Mucosa of descending colon (tissue), 3 donors: Measurements from ENCODE around the gene DNAJB8. TPM values are rescaled to one million over a fixed set of nuclear protein-coding genes. Genes with fewer than 3 reads are reported as not detected.

Source experiments
- ATAC-seq: fragments of 200-7000 bp; cut with Tn5 transposase; one replicate; pipeline ENCODE4 v1.9.1; 2020; ENCODE audit warnings: mild to moderate bottlenecking, moderate library complexity
- DNase-seq, 3 donors: peaks; one replicate each; pipeline ENCODE4 v3.0.0-alpha.2; 2020
- H3K36me3 ChIP-seq: fragments of 200-600 bp; one replicate; pipeline ENCODE4 v1.8.0; 2021; ENCODE audit warnings: low read depth, mild to moderate bottlenecking
- H3K4me1 ChIP-seq: fragments of 200-600 bp; one replicate; pipeline ENCODE4 v1.8.0; 2021; ENCODE audit warnings: low read depth, mild to moderate bottlenecking
- H3K4me3 ChIP-seq: fragments of 200-600 bp; one replicate; pipeline ENCODE4 v1.8.0; 2021; ENCODE audit warnings: mild to moderate bottlenecking
- H3K9me3 ChIP-seq: fragments of 200-600 bp; one replicate; pipeline ENCODE4 v1.8.0; 2021; ENCODE audit warnings: mild to moderate bottlenecking
- intact Hi-C, 2 donors: fragments of 100-400 bp; cut with DNase I in 1 of 2; cut with micrococcal nuclease in 1 of 2; formaldehyde crosslinking; loops; one replicate each; pipeline versions ENCODE4 v1.11.0 to v1.11.1; 2022; cut with DNase I, micrococcal nuclease
- total RNA-seq, 3 donors: library from RNA; stranded (reverse); fragmentation: NEBNext Ultra II Directional in 2 of 3; extraction: Animal tissue kit (Norgen Biotek cat#: 25700) in 2 of 3; gene quantifications; one replicate each; pipeline versions ENCODE4 v1.2.1 to v1.2.4, GENCODE V29; 2021 to 2023
- TF ChIP-seq, protein P1 (sequence below): fragments of 200-600 bp; IDR thresholded peaks from one replicate; pipeline ENCODE4 v1.8.0; 2022; ENCODE audit warnings: antibody characterized with exemption, mild to moderate bottlenecking
- donor health status: DM: no; HTN: no; CAD: no; lungs with moderate emphysema.
- donor health status: DM: no; HTN: no; CAD: no.
- donor health status: DM: no; HTN: yes; CAD: no.

The DNAJB8 gene
- total RNA-seq, 3 donors from 2014 or later, result not detected

DNA sequence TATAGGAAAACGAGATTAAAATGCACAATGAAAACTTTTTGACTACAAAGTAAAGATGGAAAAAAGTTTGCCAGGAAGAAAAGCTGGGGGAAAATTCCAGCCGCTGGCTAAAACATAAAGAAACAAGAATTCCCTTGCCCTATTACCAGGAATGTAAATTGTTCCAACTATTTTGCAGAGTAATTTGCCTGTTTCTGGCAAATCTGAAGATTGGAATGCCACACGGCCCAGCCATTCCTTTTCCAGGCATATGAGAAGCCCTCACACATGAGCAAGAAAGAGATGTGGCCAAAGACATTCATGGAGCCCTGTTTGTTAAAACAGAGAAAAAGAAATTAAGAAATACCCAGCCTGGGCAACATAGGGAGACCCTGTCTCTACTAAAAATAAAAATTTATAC lies 34.7 kb upstream of the DNAJB8 start:
- intact Hi-C loops, result no loop called here
- DNase-seq, result no peak
- H3K9me3 ChIP-seq, result no peaks in the 10 kb centered on the region
- no peak overlapping the region for H3K4me3 ChIP-seq
- TF ChIP-seq, protein P1, sequence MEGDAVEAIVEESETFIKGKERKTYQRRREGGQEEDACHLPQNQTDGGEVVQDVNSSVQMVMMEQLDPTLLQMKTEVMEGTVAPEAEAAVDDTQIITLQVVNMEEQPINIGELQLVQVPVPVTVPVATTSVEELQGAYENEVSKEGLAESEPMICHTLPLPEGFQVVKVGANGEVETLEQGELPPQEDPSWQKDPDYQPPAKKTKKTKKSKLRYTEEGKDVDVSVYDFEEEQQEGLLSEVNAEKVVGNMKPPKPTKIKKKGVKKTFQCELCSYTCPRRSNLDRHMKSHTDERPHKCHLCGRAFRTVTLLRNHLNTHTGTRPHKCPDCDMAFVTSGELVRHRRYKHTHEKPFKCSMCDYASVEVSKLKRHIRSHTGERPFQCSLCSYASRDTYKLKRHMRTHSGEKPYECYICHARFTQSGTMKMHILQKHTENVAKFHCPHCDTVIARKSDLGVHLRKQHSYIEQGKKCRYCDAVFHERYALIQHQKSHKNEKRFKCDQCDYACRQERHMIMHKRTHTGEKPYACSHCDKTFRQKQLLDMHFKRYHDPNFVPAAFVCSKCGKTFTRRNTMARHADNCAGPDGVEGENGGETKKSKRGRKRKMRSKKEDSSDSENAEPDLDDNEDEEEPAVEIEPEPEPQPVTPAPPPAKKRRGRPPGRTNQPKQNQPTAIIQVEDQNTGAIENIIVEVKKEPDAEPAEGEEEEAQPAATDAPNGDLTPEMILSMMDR, result no peak
- ATAC-seq, result no peak
- H3K4me1 ChIP-seq, result peaks cover 10% of the 10 kb centered on the region
- H3K36me3 ChIP-seq, result no peaks in the 10 kb centered on the region

DNA sequence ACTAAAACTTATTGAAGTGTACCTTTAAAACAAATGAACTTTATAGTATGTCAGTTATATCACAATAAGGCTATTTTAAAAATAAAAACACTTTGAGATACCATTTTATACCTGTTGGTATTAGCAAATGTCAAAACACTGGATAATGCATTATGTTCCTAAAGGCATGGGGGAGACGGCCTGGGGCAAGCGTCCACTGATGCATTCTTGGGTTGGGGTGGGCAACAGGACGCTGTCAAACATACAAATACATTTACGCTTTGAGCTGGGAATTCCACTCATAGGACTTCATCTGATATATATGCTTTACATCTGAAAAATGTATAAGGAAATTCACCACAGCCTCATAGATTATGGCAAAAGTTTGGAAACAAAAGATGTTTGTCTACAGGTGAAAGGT lies 33.9 kb upstream of the DNAJB8 start:
- H3K9me3 ChIP-seq, result no peaks in the 10 kb centered on the region
- intact Hi-C loops, result no loop called here
- H3K36me3 ChIP-seq, result no peaks in the 10 kb centered on the region
- ATAC-seq (no peak), DNase-seq (no peak)
- H3K4me1 ChIP-seq, result peaks cover 11% of the 10 kb centered on the region
- no peak overlapping the region for H3K4me3 ChIP-seq
- TF ChIP-seq, protein P1, result no peak

DNA sequence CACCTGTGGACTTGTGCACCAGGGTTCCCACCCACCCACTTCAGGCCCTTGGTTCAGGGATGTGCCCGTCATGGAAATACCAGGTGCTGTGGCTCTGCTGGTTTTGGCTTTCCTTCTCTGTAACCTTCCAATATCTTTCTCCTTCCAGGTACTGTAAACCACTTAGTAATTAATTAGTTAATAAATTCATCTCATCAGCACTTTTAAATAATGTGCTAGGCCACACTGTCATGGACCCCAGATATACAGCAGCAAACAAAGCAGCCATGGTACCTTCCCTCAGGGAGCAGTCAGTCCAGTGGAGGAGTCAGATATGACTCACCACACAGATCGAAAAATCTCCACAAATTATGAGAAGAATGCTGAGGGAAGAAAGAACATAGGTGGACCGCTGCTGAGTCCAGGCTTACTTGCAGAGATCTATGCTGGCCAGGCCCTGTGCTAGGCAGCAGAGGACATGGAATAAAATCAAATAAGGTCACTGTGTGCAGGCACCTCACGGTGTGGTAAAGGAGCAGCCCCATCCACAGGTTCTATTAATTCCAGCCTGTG lies 33.1 kb upstream of the DNAJB8 start:
- intact Hi-C loops, result no loop called here
- peaks cover 11% of the 10 kb centered on the region for H3K4me1 ChIP-seq
- H3K9me3 ChIP-seq, result no peaks in the 10 kb centered on the region
- no peak overlapping the region for H3K4me3 ChIP-seq
- H3K36me3 ChIP-seq, result no peaks in the 10 kb centered on the region
- TF ChIP-seq, protein P1, result no peak
- no peak for ATAC-seq
- no peak for DNase-seq

DNA sequence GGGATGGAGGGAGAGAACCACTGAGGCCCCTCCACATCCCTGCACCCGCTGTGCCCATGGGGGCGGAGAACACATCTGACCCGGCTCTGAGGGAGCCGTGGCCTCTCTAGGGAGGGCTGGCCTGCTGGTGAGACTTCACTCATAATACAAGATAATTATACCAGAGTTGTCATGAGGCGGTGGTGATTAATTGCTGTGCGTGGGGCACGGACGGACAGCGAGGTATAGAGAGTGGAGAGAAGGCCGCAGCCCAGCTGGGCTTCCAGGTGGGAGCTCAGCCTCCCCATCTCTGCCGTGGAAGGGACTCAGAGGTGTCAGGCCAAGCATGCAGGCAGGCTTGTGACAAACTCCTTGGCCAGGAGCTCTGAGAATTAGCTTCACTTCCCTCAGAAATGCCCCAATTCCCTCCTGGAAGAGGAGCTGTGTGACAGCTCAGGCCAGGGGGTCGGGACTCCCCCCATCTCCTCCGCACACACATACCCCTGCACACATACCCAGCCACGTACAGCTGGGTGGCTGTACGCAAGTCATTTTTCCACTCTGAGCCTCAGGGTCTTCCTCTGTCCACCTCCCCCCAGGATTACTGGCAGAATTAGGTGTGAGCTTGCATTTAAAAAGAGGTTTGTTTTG lies 32.3 kb upstream of the DNAJB8 start:
- intact Hi-C loops, result no loop called here
- no peaks in the 10 kb centered on the region for H3K9me3 ChIP-seq
- TF ChIP-seq, protein P1, result no peak
- DNase-seq, result no peak
- H3K4me3 ChIP-seq, result no peak overlapping the region
- peaks cover 11% of the 10 kb centered on the region for H3K4me1 ChIP-seq
- no peaks in the 10 kb centered on the region for H3K36me3 ChIP-seq
- no peak for ATAC-seq

DNA sequence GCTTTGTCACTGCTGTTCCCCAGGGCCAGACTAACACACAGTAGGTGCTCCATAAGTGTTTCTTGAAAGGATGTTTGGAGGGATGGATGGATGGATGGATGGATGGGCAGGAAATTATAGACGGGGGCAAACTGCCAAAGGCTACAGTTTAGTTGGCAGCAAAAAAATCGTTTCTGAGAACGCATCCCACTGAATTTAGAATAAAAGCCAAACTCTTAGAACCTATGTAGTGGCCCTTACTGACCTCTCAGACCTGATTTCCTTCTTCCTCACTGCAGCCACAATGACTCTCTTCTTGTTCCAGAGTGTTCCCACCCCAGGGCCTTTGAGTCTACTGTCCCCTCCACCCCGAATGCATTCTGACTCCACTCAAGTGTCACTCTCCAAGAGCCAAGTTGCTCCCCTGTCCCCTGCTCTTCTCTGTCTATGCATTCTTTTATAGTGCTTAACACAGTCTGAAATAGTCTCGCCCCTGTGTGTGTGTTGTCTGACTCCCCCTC lies 31.5 kb upstream of the DNAJB8 start:
- no peak for ATAC-seq
- no peaks in the 10 kb centered on the region for H3K9me3 ChIP-seq
- peaks cover 12% of the 10 kb centered on the region for H3K4me1 ChIP-seq
- intact Hi-C loops, result no loop called here
- H3K4me3 ChIP-seq, result no peak overlapping the region
- TF ChIP-seq, protein P1, result no peak
- no peak for DNase-seq
- no peaks in the 10 kb centered on the region for H3K36me3 ChIP-seq
